ENCODE measurements around the gene RIC1.

DNA sequence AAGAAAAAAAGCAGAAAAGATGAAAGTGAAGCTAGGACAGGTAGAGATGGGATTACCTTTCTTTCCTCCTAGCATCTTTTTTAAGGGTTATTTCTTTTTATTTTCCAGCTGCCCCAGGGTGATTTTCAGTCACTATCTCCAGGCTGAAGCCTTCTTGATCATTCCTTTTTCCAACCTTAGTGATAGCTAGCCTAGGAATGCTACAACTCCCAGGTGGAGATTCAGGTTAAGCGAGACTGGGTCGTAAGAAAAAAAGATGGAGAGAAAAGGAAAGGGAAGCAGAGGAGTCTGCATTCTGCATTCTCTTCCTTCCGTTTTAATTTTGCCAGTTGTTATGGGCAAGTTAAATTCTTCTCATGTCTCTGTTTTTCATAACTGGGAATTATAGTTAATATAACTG, 36.7 kb upstream of the RIC1 start:
- no peak for TF ChIP-seq CTCF (IDR thresholded peaks at IDR 0.05)
- TF ChIP-seq POLR2A (IDR thresholded peaks at IDR 0.05): no peak

Measured in prostate gland (tissue), 2 donors.